GM18505 (cell line): ENCODE measurements around the gene PRSS48.

Experiments
- ATAC-seq: cut with Tn5 transposase; IDR thresholded peaks from one replicate; pipeline ENCODE4 v1.9.1; 2021; ENCODE audit not compliant: unreplicated experiment
- POLR2A ChIP-seq: IDR thresholded peaks from 4 replicates; pipeline ENCODE4 v1.6.1; 2011; ENCODE audit warnings: borderline replicate concordance; ENCODE audit not compliant: insufficient read depth, insufficient read length; ENCODE audit errors: extremely low read depth

Gene PRSS48

DNA sequence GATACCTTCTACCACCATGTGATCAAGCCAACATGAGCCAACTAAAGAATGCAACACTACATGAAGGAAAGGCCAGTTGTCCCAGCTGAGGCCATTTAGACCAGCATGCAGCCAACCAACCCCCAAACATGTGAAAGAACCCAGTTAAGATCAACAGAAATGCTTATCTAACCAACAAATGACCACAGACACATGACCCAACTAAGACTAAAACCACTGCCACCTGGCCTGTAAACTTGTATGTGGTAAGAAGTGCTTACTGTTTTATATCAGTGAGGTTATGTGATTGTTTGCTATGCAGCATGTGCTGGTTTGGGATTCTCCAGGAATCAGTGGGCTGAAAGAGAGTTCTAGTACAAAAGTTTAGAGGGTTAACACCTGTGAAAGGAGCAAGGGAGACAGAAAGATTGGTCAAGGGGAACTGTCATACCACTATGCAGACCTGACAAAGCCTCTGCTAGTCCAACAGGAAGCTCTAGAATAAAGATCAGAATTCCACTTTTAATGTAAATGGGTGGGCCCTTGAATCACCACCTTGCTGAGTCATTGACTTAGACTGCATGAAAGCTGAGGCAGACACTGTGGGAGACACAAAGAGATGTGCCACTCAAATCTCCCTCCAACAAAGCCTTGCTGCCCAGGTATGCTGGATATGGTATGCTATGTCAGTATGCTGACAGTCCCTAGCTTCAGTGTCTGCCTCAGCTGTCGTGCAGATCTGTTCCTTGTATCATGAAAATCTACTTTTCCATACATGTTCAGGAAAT lies 54.5 kb downstream of the PRSS48 start:
- no peak for TF ChIP-seq POLR2A
- ATAC-seq, result no peak

DNA sequence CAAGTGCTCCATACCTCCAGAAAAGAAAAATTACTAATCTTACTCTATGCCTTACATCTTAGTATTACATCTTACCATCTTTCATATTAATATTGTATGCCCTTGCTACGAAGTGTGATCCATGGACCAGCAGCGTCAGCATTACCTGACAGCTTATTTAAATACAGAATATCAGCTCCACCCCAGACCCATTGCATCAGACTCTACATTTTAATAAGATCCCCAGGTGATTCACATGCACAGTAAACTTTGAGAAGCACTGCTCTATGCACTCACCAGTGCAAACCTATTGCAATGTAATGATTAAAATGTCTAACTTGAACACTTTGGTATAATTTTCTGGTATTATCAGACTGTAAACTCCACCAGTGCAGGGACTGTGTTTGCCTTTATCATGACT lies 62.5 kb downstream of the PRSS48 start:
- TF ChIP-seq POLR2A, result no peak
- no peak for ATAC-seq

DNA sequence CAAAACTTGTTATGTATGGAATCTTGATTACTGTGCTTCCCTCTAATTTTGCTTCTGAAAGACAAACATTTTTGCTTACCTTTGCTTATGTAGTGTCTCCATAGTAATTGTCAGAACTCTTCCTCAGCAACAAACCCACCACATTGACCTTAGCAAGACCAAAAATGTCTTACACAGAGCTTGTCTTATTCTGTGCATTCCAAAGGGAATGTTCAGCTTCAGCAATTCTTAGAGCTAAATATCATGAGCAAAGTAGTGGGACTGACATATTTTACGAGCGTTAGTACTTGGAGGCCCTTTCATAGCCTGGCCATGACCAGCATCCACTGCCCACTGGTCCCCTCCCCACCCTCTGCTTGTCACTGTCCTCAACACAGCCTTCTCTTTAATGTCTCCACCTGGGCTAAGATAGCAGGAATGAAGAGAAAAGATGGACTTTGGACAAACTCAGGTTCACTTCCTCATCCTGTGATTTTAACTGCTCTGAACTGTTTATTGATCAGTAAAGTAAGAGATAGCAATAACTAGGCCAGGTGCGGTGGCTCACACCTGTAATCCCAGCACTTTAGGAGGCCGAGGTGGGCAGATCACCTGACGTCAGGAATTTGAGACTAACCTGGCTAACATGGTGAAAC lies 63.9 kb downstream of the PRSS48 start:
- no peak for TF ChIP-seq POLR2A
- ATAC-seq, result no peak
